IMR-90 (cell line): Measurements from ENCODE around the gene LDHD. TPM values are rescaled to one million over a fixed set of nuclear protein-coding genes. Genes with fewer than 3 reads are reported as not detected.

Experiments used
- ATAC-seq: fragments of 200-7000 bp; cut with Tn5 transposase; 2 replicates; pipeline ENCODE4 v1.9.1; 2020; ENCODE audit warnings: low read depth, mild to moderate bottlenecking, moderate library complexity
- BruUV-seq: library from RNA; stranded (reverse); fragments of 400-500 nt; replicated peaks from 2 replicates; lab custom pipeline; 2021; lab: Mats Ljungman, UMichigan
- CTCF ChIA-PET: fragments of 300-600 bp; formaldehyde crosslinking; extraction: SDS; loops from one replicate; lab custom pipeline; 2021; ENCODE audit warnings: antibody characterized with exemption; lab: Yijun Ruan, JAX
- POLR2A ChIA-PET: fragments of 300-600 bp; sonication (Branson Sonifier 250); formaldehyde crosslinking; loops from one replicate; lab custom pipeline; 2022; ENCODE audit warnings: antibody characterized with exemption; ENCODE audit not compliant: unreplicated experiment; lab: Charles Lee
- DNase-seq: peaks from one replicate; pipeline ENCODE4 v3.0.0; 2013
- H2AFZ ChIP-seq: replicated peaks from 2 replicates; pipeline ENCODE3; 2013; ENCODE audit warnings: low read length, mild to moderate bottlenecking; ENCODE audit not compliant: poor library complexity
- H2AK5ac ChIP-seq: 2 replicates; pipeline ENCODE4 v1.6.1; 2013; ENCODE audit warnings: low read depth, low read length, inconsistent platforms
- H2AK9ac ChIP-seq: replicated peaks from 2 replicates; pipeline ENCODE3; 2013; ENCODE audit warnings: mild to moderate bottlenecking, low read depth, low read length, moderate library complexity; ENCODE audit not compliant: poor library complexity
- H2BK120ac ChIP-seq: 2 replicates; pipeline ENCODE4 v1.6.1; 2013; ENCODE audit warnings: low read depth, low read length, inconsistent platforms
- H2BK15ac ChIP-seq: 3 replicates; pipeline ENCODE4 v1.6.1; 2013; ENCODE audit warnings: low read depth, low read length, inconsistent platforms
- H2BK20ac ChIP-seq: 2 replicates; pipeline ENCODE4 v1.6.1; 2013; ENCODE audit warnings: low read depth, mild to moderate bottlenecking, inconsistent platforms, low read length, moderate library complexity
- H2BK5ac ChIP-seq: 2 replicates; pipeline ENCODE4 v1.6.1; 2013; ENCODE audit warnings: mild to moderate bottlenecking, low read depth, low read length, inconsistent platforms; ENCODE audit not compliant: poor library complexity, severe bottlenecking
- H3K14ac ChIP-seq: replicated peaks from 2 replicates; pipeline ENCODE4 v1.6.1; 2013; ENCODE audit warnings: low read depth, low read length, inconsistent platforms
- H3K18ac ChIP-seq: 2 replicates; pipeline ENCODE4 v1.6.1; 2013; ENCODE audit warnings: low read depth, low read length, control low read depth
- H3K23ac ChIP-seq: 2 replicates; pipeline ENCODE4 v1.6.1; 2013; ENCODE audit warnings: low read depth, low read length, inconsistent platforms
- H3K27ac ChIP-seq: 2 replicates; pipeline ENCODE4 v1.5.1; 2013; ENCODE audit warnings: mild to moderate bottlenecking, control low read depth, low read length; ENCODE audit not compliant: insufficient read depth
- H3K27me3 ChIP-seq: 2 replicates; pipeline ENCODE4 v1.6.1; 2013; ENCODE audit warnings: low read length; ENCODE audit not compliant: control insufficient read depth, insufficient read depth
- H3K36me3 ChIP-seq: 2 replicates; pipeline ENCODE4 v1.6.1; 2013; ENCODE audit warnings: low read length, mixed read lengths; ENCODE audit not compliant: control insufficient read depth, insufficient read depth
- H3K4ac ChIP-seq: 2 replicates; pipeline ENCODE4 v1.6.1; 2013; ENCODE audit warnings: low read depth, low read length, inconsistent platforms
- H3K4me1 ChIP-seq: 2 replicates; pipeline ENCODE4 v1.6.1; 2013; ENCODE audit warnings: low read length, mixed read lengths; ENCODE audit not compliant: control insufficient read depth, insufficient read depth
- H3K4me2 ChIP-seq: 2 replicates; pipeline ENCODE4 v1.6.1; 2013; ENCODE audit warnings: low read depth, mild to moderate bottlenecking, control low read depth, low read length, moderate library complexity
- H3K4me3 ChIP-seq: 2 replicates; pipeline ENCODE4 v1.5.1; 2013; ENCODE audit warnings: low read depth, mild to moderate bottlenecking, control low read depth, low read length, moderate library complexity; ENCODE audit not compliant: insufficient read depth
- H3K56ac ChIP-seq: 2 replicates; pipeline ENCODE4 v1.6.1; 2013; ENCODE audit warnings: low read length, inconsistent platforms; ENCODE audit not compliant: insufficient read depth; ENCODE audit errors: extremely low read depth
- H3K79me1 ChIP-seq, 2 experiments: 2 replicates each; pipeline ENCODE4 v1.6.1; 2013; ENCODE audit warnings: low read length in 2 of 2, inconsistent platforms in 1 of 2, low read depth in 1 of 2
- H3K9ac ChIP-seq: 2 replicates; pipeline ENCODE4 v1.6.1; 2013; ENCODE audit warnings: low read depth, low read length, control low read depth
- H3K9me1 ChIP-seq: 2 replicates; pipeline ENCODE4 v1.6.1; 2013; ENCODE audit warnings: low read length, inconsistent platforms; ENCODE audit not compliant: insufficient read depth
- H3K9me3 ChIP-seq: 2 replicates; pipeline ENCODE4 v1.6.1; 2013; ENCODE audit warnings: low read length; ENCODE audit not compliant: control insufficient read depth, insufficient read depth
- H4K20me1 ChIP-seq: 2 replicates; pipeline ENCODE4 v1.6.1; 2013; ENCODE audit warnings: low read length, inconsistent platforms; ENCODE audit not compliant: insufficient read depth
- H4K5ac ChIP-seq: 2 replicates; pipeline ENCODE4 v1.6.1; 2013; ENCODE audit warnings: mild to moderate bottlenecking, low read depth, low read length, control low read depth
- H4K8ac ChIP-seq, 2 experiments: 2 replicates each; pipeline ENCODE4 v1.6.1; 2013; ENCODE audit warnings: low read depth in 2 of 2, low read length in 2 of 2, control low read depth in 1 of 2, inconsistent platforms in 1 of 2
- H4K91ac ChIP-seq: 2 replicates; pipeline ENCODE4 v1.6.1; 2013; ENCODE audit warnings: low read depth, low read length, inconsistent platforms; ENCODE audit not compliant: insufficient read depth
- BHLHE40 ChIP-seq: fragments of 150-350 bp; IDR thresholded peaks from 2 replicates; pipeline ENCODE4 v1.6.1; 2016; ENCODE audit warnings: mild to moderate bottlenecking, low read depth, low read length
- CHD1 ChIP-seq: IDR thresholded peaks from 2 replicates; pipeline ENCODE4 v1.6.1; 2012; ENCODE audit warnings: low read depth, low read length, improper control_type of control experiment
- MAFK ChIP-seq: IDR thresholded peaks from 2 replicates; pipeline ENCODE4 v1.6.1; 2012; ENCODE audit warnings: low read depth, low read length, improper control_type of control experiment
- MXI1 ChIP-seq: IDR thresholded peaks from 2 replicates; pipeline ENCODE4 v1.6.1; 2012; ENCODE audit warnings: low read depth, mild to moderate bottlenecking, low read length, moderate library complexity, borderline replicate concordance
- NFE2L2 ChIP-seq: fragments of 150-350 bp; IDR thresholded peaks from 2 replicates; pipeline ENCODE4 v1.6.1; 2016; ENCODE audit warnings: low read depth, mild to moderate bottlenecking, low read length
- POLR2A ChIP-seq: IDR thresholded peaks from 2 replicates; pipeline ENCODE4 v1.6.1; 2012; ENCODE audit warnings: mild to moderate bottlenecking, low read depth, low read length
- RFX5 ChIP-seq: IDR thresholded peaks from 2 replicates; pipeline ENCODE4 v1.8.0; 2012; ENCODE audit warnings: low read depth, mild to moderate bottlenecking, low read length, moderate library complexity
- USF2 ChIP-seq: fragments of 150-350 bp; IDR thresholded peaks from 2 replicates; pipeline ENCODE4 v1.6.1; 2017; ENCODE audit warnings: mild to moderate bottlenecking, antibody characterized with exemption, low read length, low read depth
- WGBS, 2 experiments: methylation state at CpG; one replicate each; pipeline versions ENCODE4 v1.1.5 to v1.1.7; 2013; ENCODE audit warnings: missing lambda C conversion rate in 2 of 2; ENCODE audit not compliant: insufficient read length in 1 of 2; ENCODE audit errors: extremely low coverage in 2 of 2; 5-methylcytosine and 5-hydroxymethylcytosine counted together
- dilution Hi-C: fragments of 300-500 bp; cut with HindIII; formaldehyde crosslinking; loops from one replicate; pipeline ENCODE4 v1.14.3; 2018; ENCODE audit warnings: low sequenced_read_pairs; ENCODE audit not compliant: unreplicated experiment
- in situ Hi-C: fragments of 300-500 bp; cut with MboI; formaldehyde crosslinking; loops from 3 replicates; pipeline ENCODE4 v1.14.3; 2019; ENCODE audit warnings: low sequenced_read_pairs, inconsistent platforms, mixed read lengths
- intact Hi-C: fragments of 100-400 bp; cut with micrococcal nuclease; formaldehyde crosslinking; loops from 2 replicates; pipeline ENCODE4 v1.10.0; 2022
- polyA plus RNA-seq, 3 experiments: library from polyadenylated mRNA; depleted of rRNA; stranded (reverse); fragments of >200 nt; gene quantifications; 2 replicates each; pipeline ENCODE4 v1.2.3, GENCODE V29; 2012; ENCODE audit warnings: low replicate concordance in 1 of 3
- total RNA-seq: library from RNA; depleted of rRNA; stranded (reverse); fragments of >200 nt; gene quantifications from 2 replicates; pipeline ENCODE4 v1.2.3, GENCODE V29; 2012

LDHD gene
- total and polyA plus RNA-seq, 2 of the 4 experiments (the other 2 are of a cell fraction), result under 0.01 to 0.26 TPM

- no peak overlapping the region for H3K14ac ChIP-seq
- H4K20me1 ChIP-seq, result peaks cover 27% of the 10 kb centered on the region
- H3K79me1 ChIP-seq, result peaks cover 36 to 62% of the 10 kb centered on the region in 2 experiments
- H2AFZ ChIP-seq, result no peak overlapping the region
- no peak overlapping the region for H2BK5ac ChIP-seq
- no peak overlapping the region for H3K9ac ChIP-seq
- H4K91ac ChIP-seq, result no peak overlapping the region
- H2BK120ac ChIP-seq, result no peak overlapping the region
- dilution Hi-C loops (no loop called here), in situ Hi-C loops (no loop called here), intact Hi-C loops (no loop called here)
- TF ChIP-seq RFX5 (no peak), USF2 (no peak), BHLHE40 (no peak), POLR2A (no peak), MAFK (no peak), MXI1 (no peak), CHD1 (no peak), NFE2L2 (no peak)
- no peaks in the 10 kb centered on the region for H3K27me3 ChIP-seq
- no peak overlapping the region for H3K4me2 ChIP-seq
- WGBS, 2 experiments, result no CpG with 5 or more reads among the region's 15 CpGs
- ChIA-PET POLR2A (no interaction called here), CTCF (no interaction called here)
- H3K4me3 ChIP-seq, result no peak overlapping the region
- H4K8ac ChIP-seq, result no peak overlapping the region
- no peak overlapping the region for H4K5ac ChIP-seq
- H2AK9ac ChIP-seq, result no peak overlapping the region
- ATAC-seq, result no peak
- H3K9me1 ChIP-seq, result peaks cover 10% of the 10 kb centered on the region
- no peaks in the 10 kb centered on the region for H3K36me3 ChIP-seq
- H3K9me3 ChIP-seq, result peaks cover 3% of the 10 kb centered on the region; the same call in 1 of the 2 replicates
- H3K4me1 ChIP-seq, result peaks cover 10% of the 10 kb centered on the region
- H3K27ac ChIP-seq, result no peak overlapping the region
- no peak overlapping the region for H3K56ac ChIP-seq
- H2BK15ac ChIP-seq, result no peak overlapping the region
- H3K18ac ChIP-seq, result no peak overlapping the region
- H3K4ac ChIP-seq, result no peak overlapping the region
- H3K23ac ChIP-seq, result no peak overlapping the region
- no TSS peak for BruUV-seq
- no peak overlapping the region for H2AK5ac ChIP-seq
- DNase-seq, result peak; percentile 39
- no peak overlapping the region for H2BK20ac ChIP-seq
Observed at GRCh38 chr16:75064403-75065148, 52.0 kb downstream of the LDHD start.
